Sigmoid colon (tissue), 7 donors: ENCODE measurements around the gene KCNIP3. TPM values are rescaled to one million over a fixed set of nuclear protein-coding genes. Genes with fewer than 3 reads are reported as not detected.
A peak's percentile ranks its signal among the peaks of the same experiment; 100 is the strongest.

Experiments used
- DNase-seq: peaks from one replicate; pipeline ENCODE4 v3.0.0-alpha.2; 2019
- H3K27ac ChIP-seq, 4 donors: fragments of 200-600 bp; sonication (generic); one replicate each; pipeline ENCODE4 v1.5.1; 2016 to 2019; ENCODE audit warnings: mild to moderate bottlenecking in 1 of 4
- H3K27me3 ChIP-seq, 3 donors: fragments of 200-600 bp; sonication (generic); one replicate each; pipeline ENCODE4 v1.5.1; 2019; ENCODE audit warnings: mild to moderate bottlenecking in 1 of 3
- H3K36me3 ChIP-seq, 4 donors: fragments of 200-600 bp; sonication (generic); one replicate each; pipeline ENCODE4 v1.5.1; 2016 to 2019
- H3K4me1 ChIP-seq, 4 donors: fragments of 200-600 bp; sonication (generic); one replicate each; pipeline ENCODE4 v1.5.1; 2017 to 2019
- H3K4me3 ChIP-seq, 4 donors: fragments of 200-600 bp; sonication (generic); one replicate each; pipeline ENCODE4 v1.5.1; 2017 to 2019; ENCODE audit warnings: mild to moderate bottlenecking in 2 of 4, moderate library complexity in 1 of 4
- H3K9me3 ChIP-seq, 4 donors: fragments of 200-600 bp in 3 of 4; sonication (generic) in 3 of 4; one replicate each; pipeline versions ENCODE4 v1.5.1 to v1.6.1; 2013 to 2019
- CTCF ChIP-seq, 4 experiments: fragments of 450-650 bp in 3 of 4; fragments of 200-600 bp in 1 of 4; IDR thresholded peaks; one replicate each; pipeline ENCODE4 v1.5.1; 2016 to 2019; ENCODE audit warnings: antibody characterized with exemption in 4 of 4, mild to moderate bottlenecking in 3 of 4, moderate library complexity in 2 of 4
- EP300 ChIP-seq, 4 donors: sonication (generic); formaldehyde crosslinking; IDR thresholded peaks; one replicate each; pipeline ENCODE4 v1.6.1; 2017; ENCODE audit warnings: antibody characterized with exemption in 4 of 4
- POLR2A ChIP-seq, 2 donors: fragments of 450-650 bp; IDR thresholded peaks; one replicate each; pipeline ENCODE4 v1.6.1; 2016; ENCODE audit warnings: antibody characterized with exemption in 2 of 2, mild to moderate bottlenecking in 2 of 2, moderate library complexity in 2 of 2
- POLR2AphosphoS5 ChIP-seq, 4 donors: sonication (generic); formaldehyde crosslinking; IDR thresholded peaks; one replicate each; pipeline ENCODE4 v1.6.1; 2017; ENCODE audit warnings: antibody characterized with exemption in 4 of 4
- WGBS, 2 donors: extraction: QIAGEN DNeasy Blood & Tissue Kit; methylation state at CpG; one replicate each; pipeline ENCODE4 v1.1.7; 2013; 5-methylcytosine and 5-hydroxymethylcytosine counted together
- intact Hi-C: fragments of 100-400 bp; cut with DNase I; formaldehyde crosslinking; loops from one replicate; pipeline ENCODE4 v1.15.1; 2023
- polyA plus RNA-seq, 3 donors: library from polyadenylated mRNA; stranded (reverse); fragments of 200-250 nt; gene quantifications; one replicate each; pipeline ENCODE4 v1.2.3, GENCODE V29; 2013
- total RNA-seq, 4 donors: library from RNA; depleted of rRNA; stranded (reverse); fragments of >200 nt; gene quantifications; one replicate each; pipeline ENCODE4 v1.1.0, GENCODE V29; 2016
- donor health status: healthy with polysubstance abuse.
- donor health status: Bipolar disorder and iron deficiency.
- donor health status: healthy.

KCNIP3 gene
- total and polyA plus RNA-seq, 7 donors: 1.8 to 23.8 (median 11.8) TPM

GRCh38 chr2:95344656-95345055 is 47.5 kb downstream of the KCNIP3 start:
- Histone ChIP-seq H3K27me3 (peaks cover 0 to 5% (median 0%) of the 10 kb centered on the region in 3 donors), H3K36me3 (no peaks in the 10 kb centered on the region), H3K4me3 (no peak overlapping the region), H3K4me1 (peaks cover 0 to 25% (median 18%) of the 10 kb centered on the region in 4 donors), H3K27ac (peak overlapping the region; percentile 82 to 89 (median 85)), H3K9me3 (no peaks in the 10 kb centered on the region)
- TF ChIP-seq EP300 (IDR thresholded peaks at IDR 0.05): no peak
- TF ChIP-seq POLR2AphosphoS5 (IDR thresholded peaks at IDR 0.05): no peak
- TF ChIP-seq POLR2A (IDR thresholded peaks at IDR 0.05): no peak
- no peak for TF ChIP-seq CTCF (IDR thresholded peaks at IDR 0.05)
- WGBS, 2 donors: 47 to 83% methylated on average over 4 of the region's 4 CpGs
- intact Hi-C loops: loop anchor here (5.0 kb wide), 3 partner anchors 43 to 137 kb away; partner anchors contain the start of genes FAHD2A and ZNF892
- peak; percentile 30 for DNase-seq

- H3K27me3 ChIP-seq: peaks cover 0 to 5% (median 0%) of the 10 kb centered on the region in 3 donors
- no peaks in the 10 kb centered on the region for H3K36me3 ChIP-seq
- 7 to 12% methylated on average over 24 of the region's 24 CpGs for whole genome bisulfite sequencing, 2 donors
- no peaks in the 10 kb centered on the region for H3K9me3 ChIP-seq
- TF ChIP-seq POLR2AphosphoS5 (IDR thresholded peaks at IDR 0.05) (no peak), CTCF (IDR thresholded peaks at IDR 0.05) (no peak), EP300 (IDR thresholded peaks at IDR 0.05) (no peak), POLR2A (IDR thresholded peaks at IDR 0.05) (no peak)
- peaks cover 0 to 25% (median 18%) of the 10 kb centered on the region in 4 donors for H3K4me1 ChIP-seq
- no peak for DNase-seq
- intact Hi-C loops: loop anchor here (5.0 kb wide), 3 partner anchors 42 to 138 kb away; partner anchors contain the start of genes FAHD2A and ZNF892
- peak overlapping the region; percentile 41 to 81 (median 74) for H3K4me3 ChIP-seq
- H3K27ac ChIP-seq: peak overlapping the region; percentile 82 to 89 (median 85)
These were observed 48.0 kb downstream of the KCNIP3 start for GRCh38 chr2:95345081-95345562.

- intact Hi-C loops: loop anchor here (2.0 to 5.0 kb wide), 4 partner anchors 23 to 138 kb away; partner anchors contain the start of genes FAHD2A and ZNF892
- Histone ChIP-seq H3K4me3 (peak overlapping the region; percentile 41 to 81 (median 74)), H3K27ac (peak overlapping the region; percentile 82 to 89 (median 85)), H3K4me1 (peaks cover 0 to 25% (median 18%) of the 10 kb centered on the region in 4 donors), H3K9me3 (no peaks in the 10 kb centered on the region), H3K36me3 (no peaks in the 10 kb centered on the region), H3K27me3 (peaks cover 0 to 5% (median 0%) of the 10 kb centered on the region in 3 donors)
- TF ChIP-seq EP300 (IDR thresholded peaks at IDR 0.05) (no peak), CTCF (IDR thresholded peaks at IDR 0.05) (peak; percentile 63 to 92 (median 76)), POLR2A (IDR thresholded peaks at IDR 0.05) (no peak), POLR2AphosphoS5 (IDR thresholded peaks at IDR 0.05) (peak in 1 of 4 donors; percentile 12)
- 0 to 1% methylated on average over 65 of the region's 65 CpGs for WGBS, 2 donors
- peak; percentile 92 for DNase-seq
These were observed 48.5 kb downstream of the KCNIP3 start for GRCh38 chr2:95345563-95346230.

GRCh38 chr2:95346231-95346737 is 49.1 kb downstream of the KCNIP3 start:
- H3K27ac ChIP-seq: peak overlapping the region; percentile 82 to 89 (median 85)
- intact Hi-C loops: loop anchor here (2.0 to 5.0 kb wide), 4 partner anchors 23 to 139 kb away; partner anchors contain the start of genes FAHD2A and ZNF892
- TF ChIP-seq CTCF (IDR thresholded peaks at IDR 0.05) (no peak), POLR2AphosphoS5 (IDR thresholded peaks at IDR 0.05) (no peak), POLR2A (IDR thresholded peaks at IDR 0.05) (no peak), EP300 (IDR thresholded peaks at IDR 0.05) (no peak)
- H3K4me1 ChIP-seq: peaks cover 0 to 25% (median 18%) of the 10 kb centered on the region in 4 donors
- no peaks in the 10 kb centered on the region for H3K9me3 ChIP-seq
- peaks cover 0 to 5% (median 0%) of the 10 kb centered on the region in 3 donors for H3K27me3 ChIP-seq
- WGBS, 2 donors: 0 to 1% methylated on average over 88 of the region's 88 CpGs
- peak overlapping the region; percentile 41 to 81 (median 74) for H3K4me3 ChIP-seq
- DNase-seq: peak; percentile 84
- H3K36me3 ChIP-seq: no peaks in the 10 kb centered on the region
